HG03175 (cell line): ENCODE results near the gene FADD.
"Not testable (repeated sequence)": the region's sequence is repeated elsewhere in the genome, so short reads cannot be mapped to it uniquely, and the experiment has no call there.

Experiments used
- ATAC-seq: cut with Tn5 transposase; IDR thresholded peaks from one replicate; pipeline ENCODE4 v1.9.1; 2021; ENCODE audit warnings: mild to moderate bottlenecking, moderate library complexity; ENCODE audit not compliant: unreplicated experiment

The FADD gene

DNA sequence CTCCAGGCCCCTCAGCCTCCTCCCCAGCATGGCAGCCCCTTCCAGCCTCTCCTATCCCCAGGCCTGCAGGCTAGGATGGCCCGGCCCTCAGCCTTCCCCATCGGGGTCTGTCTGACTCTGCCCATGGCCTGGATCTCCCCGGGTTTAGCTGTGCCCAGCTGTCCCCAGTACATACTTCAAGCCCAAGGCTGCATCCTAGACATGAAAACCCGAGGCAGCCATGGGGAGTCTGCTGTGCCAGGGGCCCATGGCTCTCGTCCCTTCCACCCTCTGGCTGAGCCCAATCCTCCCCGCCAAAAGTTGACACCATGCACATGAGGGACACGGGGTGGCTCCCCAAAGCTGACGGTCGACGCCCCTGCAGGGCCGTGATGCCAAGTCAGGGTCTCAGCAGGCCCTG is 22.2 kb upstream of the FADD start:
- no peak for ATAC-seq

DNA sequence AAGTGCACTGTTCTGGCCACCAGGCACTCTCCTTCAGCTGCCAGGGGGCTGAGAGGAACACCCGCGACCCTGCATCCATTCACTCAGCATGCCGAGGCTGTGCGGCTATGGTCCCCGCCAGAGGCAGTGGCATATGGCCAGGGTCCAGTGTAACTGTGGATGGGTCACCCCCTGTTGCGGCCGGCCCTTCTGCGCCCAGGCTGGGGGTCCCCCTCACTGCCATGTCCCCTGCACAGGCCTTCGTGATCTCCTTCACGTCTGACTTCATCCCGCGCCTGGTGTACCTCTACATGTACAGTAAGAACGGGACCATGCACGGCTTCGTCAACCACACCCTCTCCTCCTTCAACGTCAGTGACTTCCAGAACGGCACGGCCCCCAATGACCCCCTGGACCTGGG is 20.8 kb upstream of the FADD start:
- no peak for ATAC-seq

DNA sequence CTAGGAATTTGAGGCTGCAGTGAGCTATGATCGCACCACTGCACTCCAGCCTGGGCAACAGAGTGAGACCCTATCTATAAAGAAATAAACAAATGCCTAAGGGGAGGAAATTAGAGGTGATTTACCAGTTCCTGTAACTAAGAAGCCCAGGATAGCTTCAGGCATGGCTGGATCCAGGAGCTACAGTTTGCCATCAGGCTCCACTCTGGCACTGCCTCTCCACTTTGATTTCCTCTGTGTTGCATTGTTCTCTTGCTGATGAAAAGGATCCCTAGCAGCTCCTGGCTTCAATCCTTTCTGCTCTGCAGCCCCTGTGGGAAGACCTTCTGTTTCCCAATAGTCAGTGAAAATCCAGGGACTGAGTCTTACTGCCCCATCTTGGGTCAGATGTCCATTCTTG is 20.1 kb upstream of the FADD start:
- no peak for ATAC-seq

DNA sequence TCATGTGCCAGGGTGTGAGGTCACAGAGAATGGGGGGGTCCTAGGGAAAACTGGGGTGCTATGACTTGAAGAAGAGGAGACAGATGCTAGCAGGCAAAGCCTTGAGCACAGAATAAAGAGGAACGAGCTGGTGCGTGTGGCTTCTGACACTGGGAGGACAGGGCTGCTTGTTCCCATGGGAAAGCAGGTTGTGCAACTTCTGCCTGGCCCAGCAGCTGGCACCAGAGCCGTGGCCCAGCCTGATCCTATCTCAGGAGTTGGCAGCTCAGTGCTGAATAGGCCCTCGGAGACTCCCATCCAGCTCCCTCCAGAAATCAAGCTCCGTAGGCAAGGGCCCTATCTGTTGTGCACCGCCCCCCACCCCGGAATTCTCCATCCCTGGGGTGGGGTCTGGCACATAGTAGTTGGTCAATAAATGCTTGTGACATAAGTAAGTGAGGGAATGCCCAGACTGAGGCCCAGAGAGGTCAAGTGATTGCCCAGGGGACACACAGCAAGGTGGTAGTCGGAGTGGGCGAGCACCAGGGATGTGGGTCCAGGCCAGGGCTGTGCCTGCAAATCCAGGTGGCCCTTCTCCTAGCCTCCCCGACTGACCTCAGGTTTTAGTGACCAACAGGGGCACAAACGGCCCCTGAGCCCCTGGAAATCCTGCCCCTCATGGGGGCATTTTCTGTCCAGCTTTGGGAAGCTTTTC is 19.5 kb upstream of the FADD start:
- ATAC-seq: no peak

DNA sequence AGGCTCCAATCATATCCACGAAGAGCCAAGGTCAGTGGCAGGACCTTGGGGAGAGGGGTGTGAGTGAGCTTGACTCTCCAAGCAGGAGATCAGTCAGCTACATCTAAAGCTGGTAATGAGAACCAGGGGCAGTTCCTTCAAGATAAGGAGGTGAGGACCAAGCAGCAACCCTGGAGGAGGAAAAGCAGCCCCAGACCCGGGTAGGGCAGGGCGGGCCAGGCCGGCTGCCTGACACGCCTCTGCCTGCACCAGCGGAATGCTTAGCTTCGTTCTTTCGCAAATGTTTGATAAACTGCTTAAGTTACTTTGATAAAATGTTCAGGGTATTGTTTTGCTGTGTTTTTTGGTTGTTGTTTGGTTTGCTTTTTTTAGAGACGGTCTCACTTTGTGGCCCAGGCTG is 18.7 kb upstream of the FADD start:
- no peak for ATAC-seq

DNA sequence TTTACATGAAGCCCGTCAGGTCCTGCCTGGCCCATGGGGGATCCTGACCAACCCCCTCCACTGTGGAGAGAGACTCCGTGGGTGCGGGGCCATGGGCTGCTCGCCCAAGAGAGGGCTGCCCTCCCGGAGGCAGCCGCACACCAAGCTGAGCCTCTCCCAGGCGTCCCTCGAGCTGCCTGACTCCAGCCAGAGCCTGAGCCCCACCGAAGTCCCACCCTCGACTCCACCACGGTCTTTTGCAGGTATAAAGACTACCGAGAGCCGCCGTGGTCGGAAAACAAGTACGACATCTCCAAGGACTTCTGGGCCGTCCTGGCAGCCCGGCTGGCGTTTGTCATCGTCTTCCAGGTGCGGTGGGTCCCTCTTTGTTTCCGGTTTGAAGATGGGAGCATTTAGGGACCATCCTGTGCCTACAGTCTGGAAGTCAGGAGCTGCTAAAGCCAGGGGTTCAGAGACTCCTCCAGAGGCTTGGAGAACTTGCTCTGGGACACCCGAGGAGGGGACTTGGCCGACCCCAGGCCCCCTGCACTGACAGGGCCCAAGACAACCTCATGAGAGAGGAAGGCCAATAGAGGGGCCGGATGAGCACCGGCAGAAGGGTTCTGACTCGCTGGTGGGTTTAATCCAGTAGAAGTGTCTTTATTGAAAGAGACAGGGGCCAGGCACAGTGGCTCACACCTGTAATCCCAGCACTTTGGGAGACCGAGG is 17.6 kb upstream of the FADD start:
- ATAC-seq: no peak

DNA sequence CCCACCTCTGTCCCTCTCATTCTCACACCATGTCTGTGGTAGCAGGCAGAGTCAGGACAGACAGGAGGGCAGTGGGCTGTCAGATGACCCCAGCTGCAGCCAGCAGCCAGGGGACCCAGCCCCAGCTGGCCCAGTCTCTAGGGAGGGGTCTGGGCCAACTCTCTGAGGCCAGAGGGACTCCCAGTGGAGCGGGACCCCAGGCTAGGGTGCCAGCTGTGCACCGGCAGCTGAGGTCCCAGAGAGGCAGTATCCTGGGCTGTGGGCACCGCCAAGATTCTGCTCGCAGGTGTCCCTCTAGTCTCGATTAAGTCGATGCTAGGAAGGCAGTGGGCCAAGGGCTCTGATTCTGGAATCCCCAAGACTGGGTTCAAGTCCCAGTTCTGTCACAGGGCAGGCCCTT is 16.7 kb upstream of the FADD start:
- no peak for ATAC-seq

DNA sequence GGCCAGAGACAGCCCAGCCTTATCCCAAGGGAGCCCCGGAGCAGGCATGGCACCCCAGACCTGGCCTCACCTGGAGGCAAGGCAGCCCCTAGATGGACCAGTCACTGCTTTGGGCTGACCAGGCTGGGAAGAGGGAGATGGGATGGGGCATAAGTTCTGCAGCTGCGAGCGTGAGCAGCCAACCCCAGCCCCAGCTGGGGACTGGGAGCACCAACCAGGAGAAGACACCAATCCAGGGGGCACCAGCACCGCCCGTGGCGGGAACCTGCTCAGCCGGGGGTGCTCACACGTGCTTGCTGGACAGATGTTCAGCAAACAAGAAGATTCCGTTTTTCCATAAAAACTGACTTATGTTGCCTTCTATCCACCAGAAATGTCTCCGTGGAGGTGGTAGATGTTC is 16.2 kb upstream of the FADD start:
- no peak for ATAC-seq

DNA sequence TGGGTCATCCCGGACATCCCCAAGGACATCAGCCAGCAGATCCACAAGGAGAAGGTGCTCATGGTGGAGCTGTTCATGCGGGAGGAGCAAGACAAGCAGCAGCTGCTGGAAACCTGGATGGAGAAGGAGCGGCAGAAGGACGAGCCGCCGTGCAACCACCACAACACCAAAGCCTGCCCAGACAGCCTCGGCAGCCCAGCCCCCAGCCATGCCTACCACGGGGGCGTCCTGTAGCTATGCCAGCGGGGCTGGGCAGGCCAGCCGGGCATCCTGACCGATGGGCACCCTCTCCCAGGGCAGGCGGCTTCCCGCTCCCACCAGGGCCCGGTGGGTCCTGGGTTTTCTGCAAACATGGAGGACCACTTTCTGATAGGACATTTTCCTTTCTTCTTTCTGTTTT is 15.3 kb upstream of the FADD start:
- no peak for ATAC-seq

DNA sequence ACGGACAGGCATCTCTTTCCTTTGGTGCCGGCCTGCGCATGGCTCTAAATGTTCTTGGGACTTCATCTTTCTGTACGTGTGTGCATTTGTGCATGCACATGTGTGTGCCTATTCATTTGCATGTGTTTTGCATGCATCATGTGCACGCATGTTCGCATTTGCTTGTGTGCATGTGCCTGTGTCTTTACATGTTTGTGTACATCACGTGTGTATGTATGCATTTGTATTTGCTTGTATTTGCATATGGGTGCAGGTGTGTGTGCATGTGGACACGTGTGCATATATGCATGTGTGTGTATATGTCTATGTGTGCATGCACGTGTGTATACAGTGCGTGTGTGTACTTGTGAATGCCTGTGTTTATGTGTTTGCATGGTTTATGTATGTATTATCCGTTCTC is 13.5 kb upstream of the FADD start:
- no peak for ATAC-seq

DNA sequence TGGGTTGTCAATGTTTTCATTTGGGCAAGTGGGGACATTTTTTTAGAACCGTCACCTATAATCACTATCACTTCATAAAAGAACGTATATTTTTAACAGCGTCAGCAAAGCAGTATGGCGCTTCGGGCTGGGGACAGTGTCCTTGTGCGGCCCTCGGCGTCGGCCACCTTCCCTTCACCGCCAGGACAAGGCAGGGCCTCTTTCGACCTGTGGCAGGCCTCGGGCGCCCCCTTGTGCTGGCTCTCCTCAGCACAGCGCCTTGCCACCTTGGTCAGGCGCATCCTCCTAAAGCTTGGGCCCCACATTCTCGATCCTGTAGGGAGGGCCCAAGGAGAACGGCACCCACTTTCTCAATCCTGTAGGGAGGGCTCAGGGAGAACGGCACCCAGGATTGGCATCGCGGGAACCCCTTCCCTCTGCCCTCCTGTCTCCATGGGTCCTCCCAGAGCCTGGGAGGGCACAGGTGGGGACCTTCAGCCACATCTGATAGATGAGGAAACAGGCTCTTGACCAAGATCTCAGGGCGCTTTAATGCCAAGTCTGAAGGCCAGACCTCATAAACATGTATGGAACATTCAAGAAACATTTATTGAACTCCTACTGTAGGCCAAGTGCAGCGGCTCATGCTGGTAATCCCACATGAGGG is 11.5 kb upstream of the FADD start:
- no peak for ATAC-seq

DNA sequence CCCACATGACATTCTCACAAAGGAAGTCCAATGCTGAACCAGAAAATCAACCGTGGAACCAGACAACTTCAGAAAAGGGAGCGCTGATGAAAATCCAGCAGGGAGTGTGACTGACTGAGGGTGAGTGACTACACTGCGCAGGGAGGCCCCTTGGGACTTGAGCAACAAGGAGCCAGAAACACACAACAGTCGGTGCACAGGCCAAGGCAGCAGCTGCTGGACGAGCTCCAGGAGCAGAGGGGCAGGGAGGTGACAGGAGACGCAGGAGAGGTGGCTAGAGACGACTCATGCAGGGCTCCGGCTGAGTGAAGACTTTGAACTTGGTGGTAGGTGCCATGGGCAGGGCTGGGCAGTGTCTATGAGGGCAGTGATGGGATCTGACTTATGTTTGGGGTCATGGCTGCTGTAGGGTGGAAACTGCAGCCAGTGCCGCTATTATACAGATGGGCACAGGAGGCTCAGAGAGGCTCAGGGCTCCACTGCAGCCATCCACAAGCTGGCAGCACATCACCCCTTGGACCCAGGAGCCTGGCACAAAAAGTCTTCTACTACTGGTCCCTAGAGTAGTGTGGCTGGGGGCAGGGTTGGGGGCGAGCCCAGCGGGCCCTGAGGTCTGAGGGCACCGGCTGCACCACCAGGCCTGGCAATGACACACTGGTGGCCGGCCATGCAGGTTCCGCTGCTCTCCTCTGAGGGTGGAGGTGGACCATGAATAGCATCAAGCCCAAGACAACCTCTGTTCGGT is 10.3 kb upstream of the FADD start:
- no peak for ATAC-seq

DNA sequence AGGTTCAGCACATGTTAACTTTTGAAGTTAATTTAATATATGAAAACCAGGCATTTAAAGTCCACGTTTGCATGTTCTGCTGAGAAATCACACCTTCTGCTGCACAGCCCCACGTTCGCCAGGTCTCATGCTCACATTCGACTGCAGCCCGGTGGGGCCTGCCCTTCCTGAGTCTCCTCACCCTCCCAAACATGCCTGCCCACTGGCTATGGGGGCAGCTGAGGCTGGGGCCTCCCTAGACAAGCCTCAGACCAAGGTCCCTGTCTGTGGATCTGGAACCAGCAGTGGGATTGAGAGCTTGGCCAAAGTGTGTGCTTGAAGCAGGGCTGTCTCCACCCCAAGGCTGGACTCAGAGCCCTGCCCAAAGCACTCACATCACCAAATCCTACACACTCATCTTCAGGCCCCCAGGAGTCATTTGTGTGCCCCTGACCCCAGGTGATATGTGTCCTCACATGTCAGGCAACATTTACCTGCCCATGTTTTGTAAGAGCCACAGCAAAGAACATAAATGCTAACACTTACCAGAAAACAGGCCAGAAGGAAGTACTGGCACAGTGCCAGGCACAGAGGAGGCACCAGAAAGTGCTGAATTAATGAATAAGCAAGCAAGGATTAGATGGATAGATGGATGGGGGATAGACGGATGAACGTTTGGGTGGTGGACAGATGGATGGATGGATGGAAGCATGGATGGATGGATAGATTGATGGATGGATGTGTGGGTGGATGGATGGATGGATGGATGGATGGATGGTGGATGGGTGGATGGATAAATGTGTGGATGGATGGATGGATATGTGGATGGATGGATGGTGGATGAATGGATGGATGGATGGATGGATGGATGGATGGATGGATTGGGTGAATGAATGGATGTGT is 9.4 kb upstream of the FADD start:
- no peak for ATAC-seq

DNA sequence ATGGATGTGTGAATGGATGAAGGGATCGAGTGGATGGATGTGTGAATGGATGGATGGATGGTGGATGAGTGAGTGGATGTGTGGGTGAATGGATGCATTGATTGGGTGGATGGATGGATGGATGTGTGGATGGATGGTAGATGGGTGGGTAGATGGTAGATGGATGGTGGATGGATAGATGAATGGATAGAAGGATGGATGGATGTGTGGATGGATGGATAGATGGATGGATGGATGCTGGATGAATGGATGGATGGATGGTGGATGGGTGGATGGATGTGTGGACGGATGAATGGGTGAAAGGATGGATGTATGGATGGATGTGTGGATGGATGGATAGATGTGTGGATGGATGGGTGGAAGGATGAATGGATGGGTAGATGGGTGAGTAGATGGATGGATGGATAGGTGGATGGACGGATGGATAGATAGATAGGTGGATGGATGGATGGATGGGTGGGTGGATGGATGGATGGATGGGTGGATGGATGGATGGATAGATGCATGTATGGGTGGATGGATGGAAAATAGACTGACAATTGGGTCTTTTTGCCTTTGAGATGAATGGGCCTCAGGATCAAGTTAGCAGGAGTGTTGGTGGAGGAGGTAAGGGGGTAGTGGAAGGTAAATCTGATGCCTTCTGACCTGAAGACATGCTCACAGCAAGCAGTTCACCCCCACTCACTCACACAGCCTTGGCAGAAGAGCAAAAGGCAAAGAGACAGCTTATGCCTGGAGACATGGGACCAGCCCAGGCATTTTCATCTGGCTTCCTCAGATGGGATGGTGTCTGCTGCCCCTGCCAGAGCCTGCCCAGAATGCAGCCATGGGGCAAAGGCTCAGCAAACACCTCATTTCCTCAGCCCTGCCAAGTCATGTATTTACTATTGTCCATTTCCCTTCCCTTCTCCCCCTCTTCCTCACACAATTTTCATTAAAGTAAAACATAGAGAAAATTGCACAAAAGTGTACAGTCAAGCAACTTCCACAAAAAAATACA is 8.0 kb upstream of the FADD start:
- ATAC-seq: no peak

DNA sequence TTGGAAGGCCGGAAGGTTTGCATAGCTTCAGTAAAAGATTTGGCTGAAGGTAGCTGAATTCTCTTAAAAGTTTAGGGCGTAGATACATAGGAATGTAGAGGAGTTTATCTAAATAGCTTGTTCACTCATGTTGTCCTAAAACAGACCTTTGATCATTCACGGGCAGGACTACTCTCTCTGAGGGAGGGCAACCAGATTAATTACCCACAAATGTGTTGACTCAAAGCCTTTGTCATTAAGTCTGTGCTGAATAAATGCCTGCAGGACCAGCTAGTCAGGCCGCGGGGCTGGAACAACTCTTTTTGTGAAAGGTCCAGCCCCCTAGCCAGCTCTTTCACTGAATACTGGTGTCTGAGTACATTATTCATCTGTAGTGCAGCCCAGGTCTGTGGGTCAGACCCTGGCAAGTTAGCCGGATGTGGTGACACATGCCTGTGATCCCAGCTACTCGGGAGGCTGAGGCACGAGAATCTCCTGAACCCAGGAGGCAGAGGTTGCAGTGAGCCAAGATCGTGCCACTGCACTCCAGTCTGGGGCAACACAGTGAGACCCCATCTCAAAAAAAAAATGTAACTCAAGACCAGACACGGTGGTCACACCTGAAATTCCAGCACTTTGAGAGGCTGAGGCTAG is 2.8 kb upstream of the FADD start:
- no peak for ATAC-seq

DNA sequence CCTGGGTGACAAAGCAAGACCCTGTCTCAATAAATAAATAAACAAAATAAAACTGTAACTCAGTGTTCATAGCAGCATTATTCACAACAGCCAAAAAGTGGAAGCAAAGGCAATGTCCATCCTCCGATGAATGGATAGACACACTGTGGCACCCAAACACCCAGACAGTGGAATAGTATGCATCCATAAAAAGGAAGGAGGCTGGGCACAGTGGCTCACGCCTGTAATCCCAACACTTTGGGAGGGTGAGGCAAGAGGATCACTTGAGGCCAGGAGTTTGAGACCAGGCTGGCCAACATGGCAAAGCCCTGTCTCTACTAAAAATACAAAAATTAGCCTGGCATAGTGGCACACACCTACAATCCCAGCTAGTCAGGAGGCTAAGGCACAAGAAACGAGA is 2.0 kb upstream of the FADD start:
- ATAC-seq: not testable (repeated sequence)

DNA sequence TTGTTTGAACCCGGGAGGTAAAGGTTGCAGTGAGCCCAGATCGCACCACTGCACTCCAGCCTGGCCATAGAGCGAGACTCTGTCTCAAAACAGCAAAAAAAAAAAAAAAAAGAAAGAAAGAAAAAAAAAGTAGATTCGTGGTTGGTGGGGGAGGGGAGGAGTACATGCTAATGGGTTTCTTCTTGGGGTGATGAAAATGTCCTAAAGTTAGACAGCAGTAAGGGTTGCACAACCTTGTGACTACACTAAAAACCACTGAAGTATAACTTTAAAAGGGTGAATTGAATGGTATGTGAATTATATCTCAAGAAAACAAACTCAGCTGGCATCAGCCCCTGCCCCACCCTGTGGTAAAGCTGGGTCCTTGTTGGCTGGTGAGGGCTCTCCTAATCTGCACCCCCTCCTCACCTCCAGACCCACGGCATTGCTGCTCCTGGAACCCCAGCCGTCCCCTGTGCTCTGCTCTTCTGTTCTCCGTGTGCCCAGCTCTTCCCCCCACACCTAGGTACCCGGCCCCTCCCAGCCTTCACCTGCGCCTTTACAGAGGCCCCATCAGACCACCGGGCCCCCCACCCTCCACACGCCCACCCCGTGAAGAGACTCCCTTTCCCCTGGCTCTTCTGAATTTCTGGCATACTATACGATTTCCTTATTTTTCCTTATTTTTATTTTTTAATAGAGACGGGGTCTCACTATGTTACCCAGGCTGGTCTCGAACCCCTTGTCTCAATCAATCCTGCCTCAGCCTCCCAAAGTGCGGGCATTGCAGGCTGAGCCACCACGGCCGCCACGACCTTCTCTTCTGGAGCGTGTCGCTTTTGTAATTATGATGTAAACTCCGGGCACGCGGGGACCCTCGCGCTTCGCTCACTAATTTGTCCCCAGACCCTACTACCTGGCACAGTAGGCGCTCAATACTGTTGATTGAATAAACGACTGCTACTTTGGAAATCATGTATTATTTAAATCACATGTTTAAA is 924 bp upstream of the FADD start:
- ATAC-seq: no peak
